ENCODE results near the gene MEI4. TPM values are rescaled to one million over a fixed set of nuclear protein-coding genes. Genes with fewer than 3 reads are reported as not detected.

The MEI4 gene
- total and polyA plus RNA-seq, 10 of the 15 experiments (the other 5 are each of a cell fraction or from before 2014, with no cell fraction given) = 0.03 to 0.04 (median 0.03) TPM; not detected in 7

DNA sequence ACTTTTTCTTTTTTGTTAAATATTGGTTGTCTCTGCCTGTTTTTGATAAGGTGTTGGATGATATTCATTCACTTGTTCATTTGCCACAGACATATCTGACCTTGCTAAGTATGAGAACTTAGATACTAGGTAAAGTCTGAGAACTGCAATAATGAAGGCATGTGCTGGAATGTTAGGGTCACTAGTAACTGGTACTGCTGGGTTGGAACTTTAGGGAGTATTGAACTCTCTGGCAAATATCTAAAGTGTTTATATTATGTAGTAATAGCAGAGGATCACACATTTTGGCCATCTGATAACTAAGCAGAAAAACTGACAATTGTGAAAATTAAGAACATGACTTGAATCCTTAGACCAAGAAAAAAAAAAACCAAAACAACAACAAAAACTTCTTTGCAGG lies 162.7 kb downstream of the MEI4 start:
- CTCF ChIA-PET = no interaction called here
- Histone ChIP-seq H3K9ac (ENCODE audit: control insufficient read depth, insufficient read depth, low read length) (no peak overlapping the region), H3K4me2 (ENCODE audit: control insufficient read depth, insufficient read depth) (no peak overlapping the region), H2AFZ (ENCODE audit: control insufficient read depth, low read depth, low read length) (no peak overlapping the region), H3K36me3 (ENCODE audit: control insufficient read depth in 2 of 2, insufficient read depth in 2 of 2, low read length in 1 of 2) (no peaks in the 10 kb centered on the region), H3K9me3 (replicated peaks; ENCODE audit: control insufficient read depth, insufficient read depth, low read length) (no peaks in the 10 kb centered on the region), H3K4me3 (no peak overlapping the region), H3K79me2 (ENCODE audit: control insufficient read depth, insufficient read depth, low read length) (no peaks in the 10 kb centered on the region), H3K27me3 (replicated peaks in 1 of 2; ENCODE audit: control insufficient read depth in 2 of 2, insufficient read depth in 2 of 2, low read length in 1 of 2) (no peaks in the 10 kb centered on the region), H3K4me1 (ENCODE audit: control insufficient read depth, insufficient read depth, low read length) (no peaks in the 10 kb centered on the region), H4K20me1 (ENCODE audit: control insufficient read depth, insufficient read depth) (no peaks in the 10 kb centered on the region), H3K27ac (ENCODE audit: control insufficient read depth, insufficient read depth) (no peak overlapping the region)
- RAD21 ChIA-PET (ENCODE audit: unreplicated experiment) = no interaction called here
- in situ Hi-C loops (cut with MboI) = no loop called here
- ATAC-seq (no peak), DNase-seq (ENCODE audit: low read depth, low spot score) (no peak), FAIRE-seq (no peak)
- SMC1A ChIA-PET (ENCODE audit: uncharacterized antibody, unreplicated experiment) = no interaction called here
- no peak for TF ChIP-seq CBFB (IDR thresholded peaks at IDR 0.05; ENCODE audit: low read depth)
- TF ChIP-seq, protein P1, sequence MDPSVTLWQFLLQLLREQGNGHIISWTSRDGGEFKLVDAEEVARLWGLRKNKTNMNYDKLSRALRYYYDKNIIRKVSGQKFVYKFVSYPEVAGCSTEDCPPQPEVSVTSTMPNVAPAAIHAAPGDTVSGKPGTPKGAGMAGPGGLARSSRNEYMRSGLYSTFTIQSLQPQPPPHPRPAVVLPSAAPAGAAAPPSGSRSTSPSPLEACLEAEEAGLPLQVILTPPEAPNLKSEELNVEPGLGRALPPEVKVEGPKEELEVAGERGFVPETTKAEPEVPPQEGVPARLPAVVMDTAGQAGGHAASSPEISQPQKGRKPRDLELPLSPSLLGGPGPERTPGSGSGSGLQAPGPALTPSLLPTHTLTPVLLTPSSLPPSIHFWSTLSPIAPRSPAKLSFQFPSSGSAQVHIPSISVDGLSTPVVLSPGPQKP (IDR thresholded peaks at IDR 0.05; ENCODE audit: low read depth, low read length) = no peak
- TF ChIP-seq RB1 (IDR thresholded peaks at IDR 0.05; ENCODE audit: borderline replicate concordance) = no peak
- no peak for TF ChIP-seq JUNB (IDR thresholded peaks at IDR 0.05)
- no peak for TF ChIP-seq MTA2 (IDR thresholded peaks at IDR 0.05; ENCODE audit: low read depth)
- TF ChIP-seq DPF2 (IDR thresholded peaks at IDR 0.05) = no peak
- no peak for TF ChIP-seq NFIC (IDR thresholded peaks at IDR 0.05; ENCODE audit: low read depth, low read length)
- TF ChIP-seq, protein P2, sequence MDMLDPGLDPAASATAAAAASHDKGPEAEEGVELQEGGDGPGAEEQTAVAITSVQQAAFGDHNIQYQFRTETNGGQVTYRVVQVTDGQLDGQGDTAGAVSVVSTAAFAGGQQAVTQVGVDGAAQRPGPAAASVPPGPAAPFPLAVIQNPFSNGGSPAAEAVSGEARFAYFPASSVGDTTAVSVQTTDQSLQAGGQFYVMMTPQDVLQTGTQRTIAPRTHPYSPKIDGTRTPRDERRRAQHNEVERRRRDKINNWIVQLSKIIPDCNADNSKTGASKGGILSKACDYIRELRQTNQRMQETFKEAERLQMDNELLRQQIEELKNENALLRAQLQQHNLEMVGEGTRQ (IDR thresholded peaks at IDR 0.05; ENCODE audit: borderline replicate concordance, low read depth, low read length) = no peak
- no peak for TF ChIP-seq HCFC1 (IDR thresholded peaks at IDR 0.05; ENCODE audit: low read length)
- TF ChIP-seq BCL11A (IDR thresholded peaks at IDR 0.05; ENCODE audit: low read depth, low read length) = no peak
- no peak for TF ChIP-seq NFYB (IDR thresholded peaks at IDR 0.05; ENCODE audit: insufficient read depth, low read depth, low read length)
- TF ChIP-seq ZNF384 (IDR thresholded peaks at IDR 0.05; ENCODE audit: borderline replicate concordance, low read depth, low read length) = no peak
- TF ChIP-seq RELA (IDR thresholded peaks at IDR 0.05; ENCODE audit: borderline replicate concordance, partially characterized antibody) = no peak
- TF ChIP-seq PAX5 (IDR thresholded peaks at IDR 0.05; ENCODE audit: borderline replicate concordance, low read depth, low read length) = no peak
- TF ChIP-seq PML (IDR thresholded peaks at IDR 0.05; ENCODE audit: low read length) = no peak
- no peak for TF ChIP-seq POLR2AphosphoS5 (IDR thresholded peaks at IDR 0.05; ENCODE audit: low read length)
- intact Hi-C loops (cut with micrococcal nuclease; ENCODE audit: unreplicated experiment) = loop anchor here (10.0 kb wide), 1 partner anchor 351 kb away; the partner anchor contains the start of gene HTR1B
- no TSS peak for BruUV-seq (replicated peaks)
- POLR2A ChIA-PET = no interaction called here

Measured in GM12878 (cell line).